ENCODE data around the gene SPEM3.

GRCh38 chr17:7410634-7411426 is 17.8 kb upstream of the SPEM3 start:
- TF ChIP-seq, protein P1, sequence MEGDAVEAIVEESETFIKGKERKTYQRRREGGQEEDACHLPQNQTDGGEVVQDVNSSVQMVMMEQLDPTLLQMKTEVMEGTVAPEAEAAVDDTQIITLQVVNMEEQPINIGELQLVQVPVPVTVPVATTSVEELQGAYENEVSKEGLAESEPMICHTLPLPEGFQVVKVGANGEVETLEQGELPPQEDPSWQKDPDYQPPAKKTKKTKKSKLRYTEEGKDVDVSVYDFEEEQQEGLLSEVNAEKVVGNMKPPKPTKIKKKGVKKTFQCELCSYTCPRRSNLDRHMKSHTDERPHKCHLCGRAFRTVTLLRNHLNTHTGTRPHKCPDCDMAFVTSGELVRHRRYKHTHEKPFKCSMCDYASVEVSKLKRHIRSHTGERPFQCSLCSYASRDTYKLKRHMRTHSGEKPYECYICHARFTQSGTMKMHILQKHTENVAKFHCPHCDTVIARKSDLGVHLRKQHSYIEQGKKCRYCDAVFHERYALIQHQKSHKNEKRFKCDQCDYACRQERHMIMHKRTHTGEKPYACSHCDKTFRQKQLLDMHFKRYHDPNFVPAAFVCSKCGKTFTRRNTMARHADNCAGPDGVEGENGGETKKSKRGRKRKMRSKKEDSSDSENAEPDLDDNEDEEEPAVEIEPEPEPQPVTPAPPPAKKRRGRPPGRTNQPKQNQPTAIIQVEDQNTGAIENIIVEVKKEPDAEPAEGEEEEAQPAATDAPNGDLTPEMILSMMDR (IDR thresholded peaks at IDR 0.05) = no peak
- TF ChIP-seq ZFX (IDR thresholded peaks at IDR 0.05; ENCODE audit: borderline replicate concordance) = no peak

Measured in 22Rv1 (cell line).